ENCODE results near the gene ELF2. TPM values are rescaled to one million over a fixed set of nuclear protein-coding genes. Genes with fewer than 3 reads are reported as not detected.

ELF2 gene
- total and polyA plus RNA-seq, 9 donors: 28.8 to 66.8 (median 51.1) TPM

DNA sequence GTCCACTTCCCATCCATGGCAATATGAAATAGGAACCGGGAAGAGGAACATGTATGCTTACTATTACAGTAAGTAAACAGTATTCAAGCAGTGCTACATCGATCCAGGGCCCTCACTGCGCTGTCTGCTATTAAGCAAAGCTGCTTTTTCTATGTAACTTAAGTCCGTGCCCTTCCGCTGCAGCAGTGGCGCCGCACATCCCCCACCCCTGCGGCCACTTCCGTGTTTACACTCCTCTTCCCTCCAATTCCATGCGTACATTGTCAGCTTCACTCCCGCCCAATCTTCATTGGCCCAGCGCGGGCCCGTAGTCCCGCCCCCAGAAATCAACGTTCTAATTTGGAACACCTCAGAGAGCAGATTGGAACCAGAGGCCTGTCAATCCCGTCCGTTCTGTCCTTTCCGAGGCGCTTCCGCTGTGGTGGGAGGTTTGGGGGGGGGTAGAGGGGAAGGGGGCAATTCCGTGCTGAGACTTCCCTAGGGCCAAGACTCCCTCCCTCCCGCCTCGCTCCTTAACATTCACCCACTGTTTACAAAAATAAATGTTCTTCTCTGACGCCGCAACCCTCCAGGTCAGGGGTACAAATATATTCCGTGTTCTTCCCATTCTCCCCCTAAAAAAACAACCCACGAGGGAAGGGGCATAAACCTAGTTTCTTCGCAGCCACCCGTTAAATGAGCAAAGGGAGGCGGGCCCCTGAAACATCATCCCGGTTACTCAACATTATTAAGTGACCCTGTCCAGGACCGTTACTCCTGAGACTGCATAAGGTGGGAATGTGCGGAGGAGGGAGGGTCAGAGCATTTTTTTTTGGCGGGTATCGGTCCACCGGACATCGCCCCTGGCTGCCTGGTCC, 94.0 kb downstream of the ELF2 start:
- Histone ChIP-seq H3K36me3 (no peaks in the 10 kb centered on the region), H3K27ac (peak overlapping the region; percentile 88 to 92), H3K9me3 (no peaks in the 10 kb centered on the region), H3K4me1 (ENCODE audit: insufficient read depth) (peaks cover 1% of the 10 kb centered on the region), H3K4me3 (peak overlapping the region; percentile 76), H3K27me3 (no peaks in the 10 kb centered on the region)
- intact Hi-C loops (cut with DNase I): loop anchor here in 2 of 4 donors (5.0 to 10.0 kb wide), 3 partner anchors 48 to 222 kb away; partner anchors contain the start of genes ELF2 (in 1 of the 2), NAA15 (in 1 of the 2) and NDUFC1 (in 1 of the 2)
- TF ChIP-seq POLR2A (IDR thresholded peaks at IDR 0.05) (peak; percentile 10), CTCF (IDR thresholded peaks at IDR 0.05) (no peak)
- peak; percentile 91 to 96 (median 94) for DNase-seq
- WGBS, 3 donors: 0% methylated on average over 38 of the region's 38 CpGs

- H3K4me3 ChIP-seq: no peak overlapping the region
- peaks cover 3% of the 10 kb centered on the region for H3K4me1 ChIP-seq (ENCODE audit: insufficient read depth)
- no peak overlapping the region for H3K27ac ChIP-seq
- 88 to 95% (median 92%) methylated on average over 4 of the region's 4 CpGs for WGBS, 3 donors
- intact Hi-C loops (cut with DNase I): no loop called here
- TF ChIP-seq EP300 (IDR thresholded peaks at IDR 0.05) (no peak), CTCF (IDR thresholded peaks at IDR 0.05) (no peak), POLR2A (IDR thresholded peaks at IDR 0.05) (no peak)
- no peaks in the 10 kb centered on the region for H3K9me3 ChIP-seq
- no peaks in the 10 kb centered on the region for H3K36me3 ChIP-seq
- no peak for DNase-seq
- H3K27me3 ChIP-seq: no peaks in the 10 kb centered on the region
These were observed 98.1 kb downstream of the ELF2 start for GRCh38 chr4:139078926-139079325.

DNA sequence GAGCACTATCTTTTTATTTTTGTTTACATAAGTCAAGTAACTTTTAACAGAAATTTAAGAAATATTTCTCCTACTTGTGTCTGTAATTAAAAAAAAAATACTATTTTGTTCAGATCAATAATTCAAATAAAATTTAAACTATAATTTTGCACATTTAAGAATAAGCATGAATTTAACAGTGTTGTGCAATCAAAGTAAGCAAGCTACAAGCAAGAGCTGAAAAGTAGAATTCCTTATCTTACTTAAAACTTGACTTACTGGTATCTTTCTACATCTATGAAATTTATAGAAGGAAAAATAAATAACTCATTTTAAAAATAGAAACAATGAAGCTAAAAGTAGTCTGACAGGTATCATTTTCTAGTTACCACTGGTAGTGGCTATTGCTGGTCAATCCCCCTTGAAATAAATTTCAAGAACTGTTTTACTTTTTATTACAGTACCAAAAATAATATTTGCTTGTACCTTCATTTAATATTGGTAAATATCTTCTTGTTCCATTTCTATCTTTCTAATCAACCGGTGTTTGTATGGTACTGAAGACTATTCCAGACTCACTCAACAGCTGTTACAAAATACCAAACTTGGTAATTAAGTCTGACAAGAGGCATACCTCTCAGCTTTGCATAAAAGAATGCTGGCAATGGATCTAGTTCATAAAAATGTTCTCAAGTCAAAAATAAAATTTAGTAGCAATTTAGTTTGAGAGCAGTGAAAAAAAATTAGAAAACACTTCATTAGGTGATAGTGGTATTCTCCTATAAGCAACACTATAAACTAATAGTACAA, 99.3 kb downstream of the ELF2 start:
- H3K4me1 ChIP-seq (ENCODE audit: insufficient read depth): peaks cover 3% of the 10 kb centered on the region
- no peak for DNase-seq
- no peaks in the 10 kb centered on the region for H3K36me3 ChIP-seq
- H3K27ac ChIP-seq: no peak overlapping the region
- H3K27me3 ChIP-seq: no peaks in the 10 kb centered on the region
- no peaks in the 10 kb centered on the region for H3K9me3 ChIP-seq
- intact Hi-C loops (cut with DNase I): no loop called here
- WGBS, 3 donors: 6 to 18% (median 12%) methylated on average over 1 of the region's 1 CpG
- no peak overlapping the region for H3K4me3 ChIP-seq
- TF ChIP-seq POLR2A (IDR thresholded peaks at IDR 0.05) (no peak), EP300 (IDR thresholded peaks at IDR 0.05) (no peak), CTCF (IDR thresholded peaks at IDR 0.05) (no peak)

GRCh38 chr4:139076016-139076744, 100.8 kb downstream of the ELF2 start:
- Histone ChIP-seq H3K27me3 (no peaks in the 10 kb centered on the region), H3K27ac (no peak overlapping the region), H3K4me1 (ENCODE audit: insufficient read depth) (peaks cover 3% of the 10 kb centered on the region), H3K9me3 (no peaks in the 10 kb centered on the region), H3K4me3 (no peak overlapping the region), H3K36me3 (no peaks in the 10 kb centered on the region)
- intact Hi-C loops (cut with DNase I): no loop called here
- WGBS, 3 donors: 77 to 92% (median 80%) methylated on average over 1 of the region's 1 CpG
- DNase-seq: no peak
- TF ChIP-seq POLR2A (IDR thresholded peaks at IDR 0.05) (no peak), EP300 (IDR thresholded peaks at IDR 0.05) (no peak), CTCF (IDR thresholded peaks at IDR 0.05) (no peak)
